Measurements from ENCODE around the gene BTF3.

DNA sequence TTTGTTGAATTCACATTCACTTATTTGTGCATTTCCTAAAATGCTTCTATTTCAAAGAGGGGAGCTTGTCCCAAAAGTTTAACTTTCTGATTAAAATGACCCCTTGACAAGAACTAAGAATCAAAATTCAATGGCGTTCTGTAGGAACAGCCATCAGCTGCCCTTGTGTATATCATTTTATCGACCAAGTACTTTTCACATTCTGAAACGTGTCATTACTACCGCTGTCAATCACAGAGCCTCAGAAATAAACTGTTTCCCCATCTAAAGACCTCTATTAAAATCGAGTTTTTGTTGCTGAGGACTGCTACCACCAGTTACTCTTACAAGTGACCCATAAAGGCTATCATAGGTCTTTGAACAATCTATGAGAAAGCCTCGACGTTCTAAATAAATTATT lies 48.1 kb upstream of the BTF3 start:
- TF ChIP-seq, protein P1, sequence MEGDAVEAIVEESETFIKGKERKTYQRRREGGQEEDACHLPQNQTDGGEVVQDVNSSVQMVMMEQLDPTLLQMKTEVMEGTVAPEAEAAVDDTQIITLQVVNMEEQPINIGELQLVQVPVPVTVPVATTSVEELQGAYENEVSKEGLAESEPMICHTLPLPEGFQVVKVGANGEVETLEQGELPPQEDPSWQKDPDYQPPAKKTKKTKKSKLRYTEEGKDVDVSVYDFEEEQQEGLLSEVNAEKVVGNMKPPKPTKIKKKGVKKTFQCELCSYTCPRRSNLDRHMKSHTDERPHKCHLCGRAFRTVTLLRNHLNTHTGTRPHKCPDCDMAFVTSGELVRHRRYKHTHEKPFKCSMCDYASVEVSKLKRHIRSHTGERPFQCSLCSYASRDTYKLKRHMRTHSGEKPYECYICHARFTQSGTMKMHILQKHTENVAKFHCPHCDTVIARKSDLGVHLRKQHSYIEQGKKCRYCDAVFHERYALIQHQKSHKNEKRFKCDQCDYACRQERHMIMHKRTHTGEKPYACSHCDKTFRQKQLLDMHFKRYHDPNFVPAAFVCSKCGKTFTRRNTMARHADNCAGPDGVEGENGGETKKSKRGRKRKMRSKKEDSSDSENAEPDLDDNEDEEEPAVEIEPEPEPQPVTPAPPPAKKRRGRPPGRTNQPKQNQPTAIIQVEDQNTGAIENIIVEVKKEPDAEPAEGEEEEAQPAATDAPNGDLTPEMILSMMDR (IDR thresholded peaks at IDR 0.05) = no peak
- no peak for TF ChIP-seq POLR2A (IDR thresholded peaks at IDR 0.05)
